Duodenal mucosa (tissue), 2 donors: ENCODE results near the gene NKX6-2.
"Not testable (repeated sequence)": the region's sequence is repeated elsewhere in the genome, so short reads cannot be mapped to it uniquely, and the experiment has no call there.

Experiments used
- H3K27ac ChIP-seq: one replicate; pipeline ENCODE4 v1.7.0; 2013; ENCODE audit warnings: low read depth, low read length
- H3K27me3 ChIP-seq, 2 donors: one replicate each; pipeline ENCODE4 v1.7.0; 2013; ENCODE audit warnings: low read length in 2 of 2, control low read depth in 1 of 2; ENCODE audit not compliant: insufficient read depth in 2 of 2, control insufficient read depth in 1 of 2
- H3K36me3 ChIP-seq, 2 donors: one replicate each; pipeline ENCODE4 v1.7.0; 2013; ENCODE audit warnings: low read length in 2 of 2, control low read depth in 1 of 2; ENCODE audit not compliant: insufficient read depth in 2 of 2, control insufficient read depth in 1 of 2
- H3K4me1 ChIP-seq, 2 donors: one replicate each; pipeline ENCODE4 v1.7.0; 2013; ENCODE audit warnings: low read length in 2 of 2, control low read depth in 1 of 2; ENCODE audit not compliant: insufficient read depth in 2 of 2, control insufficient read depth in 1 of 2
- H3K4me3 ChIP-seq, 2 donors: one replicate each; pipeline ENCODE4 v1.7.0; 2013; ENCODE audit warnings: low read length in 2 of 2, low read depth in 1 of 2
- H3K9ac ChIP-seq, 2 donors: one replicate each; pipeline ENCODE4 v1.7.0; 2013; ENCODE audit warnings: low read length in 2 of 2, low read depth in 1 of 2
- H3K9me3 ChIP-seq, 2 donors: one replicate each; pipeline ENCODE4 v1.7.0; 2013; ENCODE audit warnings: low read length in 2 of 2, control low read depth in 1 of 2; ENCODE audit not compliant: control insufficient read depth in 1 of 2

NKX6-2 gene

GRCh38 chr10:132779549-132780294, 6.2 kb downstream of the NKX6-2 start:
- Histone ChIP-seq H3K9ac (no peak overlapping the region), H3K27me3 (peaks cover 0 to 6% of the 10 kb centered on the region in 2 donors), H3K4me3 (no peak overlapping the region), H3K27ac (no peak overlapping the region), H3K36me3 (peaks cover 8 to 40% of the 10 kb centered on the region in 2 donors), H3K4me1 (peaks cover 0 to 8% of the 10 kb centered on the region in 2 donors), H3K9me3 (no peaks in the 10 kb centered on the region)

- Histone ChIP-seq H3K36me3 (peaks cover 8 to 33% of the 10 kb centered on the region in 2 donors), H3K27ac (no peak overlapping the region), H3K27me3 (no peaks in the 10 kb centered on the region), H3K9me3 (no peaks in the 10 kb centered on the region), H3K4me3 (no peak overlapping the region), H3K9ac (no peak overlapping the region), H3K4me1 (peaks cover 0 to 8% of the 10 kb centered on the region in 2 donors)
These were observed 8.5 kb downstream of the NKX6-2 start for GRCh38 chr10:132777441-132777840.

GRCh38 chr10:132776821-132777220, 9.1 kb downstream of the NKX6-2 start:
- Histone ChIP-seq H3K4me3 (no peak overlapping the region), H3K27me3 (no peaks in the 10 kb centered on the region), H3K36me3 (peaks cover 6 to 28% of the 10 kb centered on the region in 2 donors), H3K9me3 (no peaks in the 10 kb centered on the region), H3K27ac (no peak overlapping the region), H3K4me1 (peaks cover 0 to 8% of the 10 kb centered on the region in 2 donors), H3K9ac (no peak overlapping the region)

GRCh38 chr10:132776186-132776585, 9.8 kb downstream of the NKX6-2 start:
- peaks cover 4 to 23% of the 10 kb centered on the region in 2 donors for H3K36me3 ChIP-seq

GRCh38 chr10:132774902-132775863, 10.8 kb downstream of the NKX6-2 start:
- Histone ChIP-seq H3K4me1 (peaks cover 0 to 8% of the 10 kb centered on the region in 2 donors), H3K4me3 (no peak overlapping the region), H3K27ac (no peak overlapping the region), H3K27me3 (no peaks in the 10 kb centered on the region), H3K36me3 (peaks cover 4 to 28% of the 10 kb centered on the region in 2 donors), H3K9ac (no peak overlapping the region), H3K9me3 (no peaks in the 10 kb centered on the region)

More at GRCh38 chr10:132776186-132776585, 9.8 kb downstream of the NKX6-2 start:
- Histone ChIP-seq H3K4me3 (no peak overlapping the region), H3K27ac (no peak overlapping the region), H3K4me1 (peaks cover 0 to 8% of the 10 kb centered on the region in 2 donors), H3K27me3 (no peaks in the 10 kb centered on the region), H3K9me3 (no peaks in the 10 kb centered on the region), H3K9ac (no peak overlapping the region)

GRCh38 chr10:132774181-132774901, 11.6 kb downstream of the NKX6-2 start:
- no peaks in the 10 kb centered on the region for H3K9me3 ChIP-seq
- H3K27me3 ChIP-seq = no peaks in the 10 kb centered on the region
- H3K4me3 ChIP-seq = no peak overlapping the region
- H3K27ac ChIP-seq = no peak overlapping the region
- no peak overlapping the region for H3K9ac ChIP-seq
- peaks cover 4 to 27% of the 10 kb centered on the region in 2 donors for H3K36me3 ChIP-seq
- H3K4me1 ChIP-seq = peaks cover 0 to 8% of the 10 kb centered on the region in 2 donors

- H3K27me3 ChIP-seq, H3K4me3 ChIP-seq, H3K9me3 ChIP-seq, H3K9ac ChIP-seq, H3K4me1 ChIP-seq, H3K27ac ChIP-seq: not testable (repeated sequence)
- H3K36me3 ChIP-seq = peaks cover 4 to 26% of the 10 kb centered on the region in 2 donors
These were observed 13.1 kb downstream of the NKX6-2 start for GRCh38 chr10:132772816-132773215.

GRCh38 chr10:132770061-132771021, 15.6 kb downstream of the NKX6-2 start:
- Histone ChIP-seq H3K4me1 (peaks cover 0 to 2% of the 10 kb centered on the region in 2 donors), H3K4me3 (no peak overlapping the region), H3K27me3 (no peaks in the 10 kb centered on the region), H3K27ac (no peak overlapping the region), H3K9ac (no peak overlapping the region), H3K36me3 (peaks cover 0 to 33% of the 10 kb centered on the region in 2 donors), H3K9me3 (no peaks in the 10 kb centered on the region)
